SK-N-DZ (cell line): ENCODE data around the gene OR7E24. TPM values are rescaled to one million over a fixed set of nuclear protein-coding genes. Genes with fewer than 3 reads are reported as not detected.

Source experiments
- DNase-seq: peaks from one replicate; pipeline ENCODE4 v3.0.0-alpha.2; 2015; ENCODE audit warnings: low spot score
- polyA plus RNA-seq, 2 experiments: library from polyadenylated mRNA; depleted of rRNA; stranded (reverse); fragments of >200 nt; gene quantifications; 2 replicates each; pipeline ENCODE4 v1.2.3, GENCODE V29; 2014

The OR7E24 gene
- polyA plus RNA-seq (2014; cell fraction: cytosol; rRNA removed): not detected in 2 replicates
- not detected in 2 replicates for polyA plus RNA-seq (2014; cell fraction: nucleus; rRNA removed)

DNA sequence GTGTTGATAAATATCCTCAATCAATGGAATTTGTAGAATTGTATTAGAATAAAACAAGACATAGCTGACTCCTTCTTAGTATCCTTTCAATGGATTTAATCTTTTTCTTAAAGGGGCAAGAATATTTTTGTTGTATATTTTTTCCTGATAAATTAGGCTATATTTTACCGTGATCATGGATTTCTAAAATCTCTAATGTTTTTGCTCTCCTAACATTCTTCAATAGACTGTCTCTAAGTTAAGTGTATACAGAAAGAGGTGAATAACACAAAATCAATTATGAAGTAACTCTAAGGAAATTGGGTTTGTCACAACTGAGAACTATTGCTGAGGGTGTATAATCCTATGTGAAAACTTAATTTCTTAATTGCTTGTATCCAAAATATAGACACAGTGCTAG is at the start of gene OR7E24:
Gene OR7E24, plus strand, starts transcription at position 301 of the 400 bp plus-strand sequence. CDS start 114 bp downstream, outside the sequence.
- DNase-seq: no peak

DNA sequence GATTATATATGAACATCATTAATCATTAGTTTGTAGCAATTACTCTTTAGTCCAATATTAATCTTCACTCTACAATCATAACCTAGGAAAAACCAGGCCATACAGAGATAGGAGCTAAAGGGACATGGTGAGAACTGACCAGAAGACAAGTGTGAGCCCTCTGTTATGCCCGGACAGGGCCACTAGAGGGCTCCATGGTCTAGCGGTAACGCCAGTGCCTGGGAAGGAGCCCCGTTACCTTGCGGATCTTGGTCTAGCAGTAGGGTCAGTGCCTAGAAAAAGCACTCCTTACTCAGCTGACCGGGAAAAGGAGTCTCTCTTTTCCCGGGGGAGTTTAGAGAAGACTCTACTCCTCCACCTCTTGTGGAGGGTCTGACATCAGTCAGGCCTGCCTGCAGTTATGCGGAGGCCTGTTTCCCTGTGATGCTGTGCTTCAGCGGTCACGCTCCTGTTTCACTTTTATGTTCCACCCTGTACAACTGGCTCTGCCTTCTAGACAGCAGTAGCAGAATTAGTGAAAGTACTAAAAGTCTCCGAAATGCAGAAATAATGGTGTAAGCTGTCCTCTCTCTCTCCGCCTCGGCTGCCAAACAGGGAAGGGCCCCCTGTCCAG is 45.1 kb upstream of the OR7E24 start:
- DNase-seq: peak; percentile 68

DNA sequence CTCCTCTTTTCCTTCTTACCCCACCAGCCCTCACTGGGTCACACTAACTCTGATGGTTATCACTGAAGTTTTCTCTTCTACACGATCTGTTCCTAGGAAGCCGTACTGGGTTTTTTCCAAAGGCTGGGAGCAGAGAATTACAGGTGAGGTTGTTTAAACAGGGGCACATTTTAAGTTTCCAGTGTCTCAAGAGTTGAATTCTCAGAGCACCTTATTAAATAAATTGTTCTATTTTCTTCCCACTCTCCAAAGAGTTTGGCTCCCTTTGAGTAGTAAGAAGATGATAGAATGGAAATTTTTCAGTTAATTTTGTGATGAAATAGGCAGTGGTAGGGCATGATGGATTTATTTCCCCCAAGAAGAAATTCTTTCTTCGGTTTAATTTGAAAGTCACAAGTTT is 31.2 kb upstream of the OR7E24 start, which contains the start of gene OR7D4:
Gene OR7D4, minus strand, starts transcription at position 101 of the 400 bp plus-strand sequence. CDS start 4,752 bp downstream, outside the sequence.
- no peak for DNase-seq

DNA sequence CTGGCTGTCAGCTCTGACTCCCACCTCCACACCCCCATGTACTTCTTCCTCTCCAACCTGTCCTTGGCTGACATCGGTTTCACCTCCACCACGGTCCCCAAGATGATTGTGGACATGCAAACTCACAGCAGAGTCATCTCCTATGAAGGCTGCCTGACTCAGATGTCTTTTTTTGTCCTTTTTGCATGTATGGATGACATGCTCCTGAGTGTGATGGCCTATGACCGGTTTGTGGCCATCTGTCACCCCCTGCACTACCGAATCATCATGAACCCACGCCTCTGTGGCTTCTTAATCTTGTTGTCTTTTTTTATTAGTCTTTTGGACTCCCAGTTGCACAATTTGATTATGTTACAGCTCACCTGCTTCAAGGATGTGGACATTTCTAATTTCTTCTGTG is 506 bp downstream of the OR7E24 start:
- no peak for DNase-seq

DNA sequence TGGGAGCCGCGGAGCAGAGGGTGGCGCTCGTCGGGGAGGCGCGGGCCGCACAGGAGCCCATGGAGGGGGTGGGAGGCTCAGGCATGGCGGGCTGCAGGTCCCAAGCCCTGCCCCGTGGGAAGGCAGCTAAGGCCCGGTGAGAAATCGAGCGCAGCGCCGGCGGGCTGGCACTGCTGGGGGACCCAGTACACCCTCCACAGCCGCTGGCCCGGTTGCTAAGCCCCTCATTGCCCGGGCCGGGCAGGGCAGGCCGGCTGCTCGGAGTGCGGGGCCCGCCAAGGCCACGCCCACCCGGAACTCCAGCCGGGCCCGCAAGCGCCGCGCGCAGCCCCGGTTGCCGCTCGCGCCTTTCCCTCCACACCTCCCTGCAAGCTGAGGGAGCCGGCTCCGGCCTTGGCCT is 32.8 kb downstream of the OR7E24 start:
- DNase-seq: peak; percentile 36

DNA sequence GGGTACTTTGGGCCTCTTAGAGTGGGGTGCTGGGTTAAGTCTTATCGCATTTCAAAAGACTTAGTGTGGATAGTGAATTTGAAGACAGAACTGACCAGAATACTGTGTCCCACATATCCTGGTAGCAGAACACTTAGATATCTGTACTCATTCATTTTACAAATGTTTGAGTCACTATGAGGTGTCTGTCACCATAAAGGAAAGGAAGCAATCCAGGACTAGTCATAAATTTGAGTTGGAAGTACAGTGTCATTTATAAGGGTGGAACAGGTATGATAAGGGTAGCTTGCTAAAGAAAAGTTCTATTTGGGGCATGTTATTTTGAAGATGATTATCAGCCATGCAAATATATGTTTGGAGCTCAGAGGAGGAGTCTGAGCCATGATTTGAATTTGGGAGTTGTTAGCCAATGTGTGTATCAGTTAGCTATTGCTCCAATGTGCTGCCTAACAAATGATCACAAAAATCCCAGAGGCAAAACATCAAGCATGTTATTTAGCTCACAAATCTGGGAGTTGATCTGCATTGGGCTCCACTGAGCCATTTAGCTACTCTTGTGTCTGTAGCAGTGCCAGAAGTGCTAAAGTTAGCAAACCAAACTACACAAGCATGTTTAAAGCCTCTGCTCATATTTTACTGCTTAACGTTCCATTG is 38.6 kb downstream of the OR7E24 start:
- no peak for DNase-seq

DNA sequence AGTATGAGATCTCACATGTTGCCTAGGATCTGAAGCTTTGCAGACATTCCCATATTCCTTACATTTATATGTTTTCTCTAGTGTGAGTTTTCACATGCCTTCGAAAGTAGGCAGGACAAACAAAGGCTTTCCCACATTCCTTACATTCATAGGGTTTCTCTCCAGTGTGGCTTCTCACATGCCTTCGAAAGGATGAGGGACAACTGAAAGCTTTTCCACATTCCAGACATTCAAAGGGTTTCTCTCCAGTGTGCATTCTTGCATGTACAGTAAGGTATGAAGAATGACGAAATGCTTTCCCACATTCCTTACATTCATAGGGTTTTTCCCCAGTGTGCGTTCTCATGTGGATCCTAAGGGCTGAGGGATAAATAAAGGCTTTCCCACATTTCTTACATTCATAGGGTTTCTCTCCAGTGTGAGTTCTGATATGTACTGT is 44.7 kb downstream of the OR7E24 start:
- no peak for DNase-seq

DNA sequence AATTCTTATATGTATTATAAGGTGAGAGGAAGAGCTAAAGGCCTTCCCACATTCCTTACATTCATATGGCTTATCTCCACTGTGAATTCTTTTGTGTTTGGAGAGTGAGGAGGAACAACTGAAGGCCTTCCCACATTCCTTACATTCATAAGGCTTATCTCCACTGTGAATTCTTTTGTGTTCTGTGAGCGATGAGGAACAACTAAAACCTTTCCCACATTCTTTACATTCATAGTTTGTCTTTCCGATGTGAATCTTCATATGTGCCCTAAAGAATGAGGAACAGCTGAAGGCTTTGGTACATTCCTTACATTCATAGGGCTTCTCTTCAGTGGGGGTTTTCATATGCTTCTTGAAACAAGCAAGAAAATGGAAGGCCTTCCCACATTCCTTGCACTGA is 45.6 kb downstream of the OR7E24 start:
- no peak for DNase-seq
